CD8-positive, alpha-beta memory T cell (primary cell): ENCODE results near the gene VPS13D. TPM values are rescaled to one million over a fixed set of nuclear protein-coding genes. Genes with fewer than 3 reads are reported as not detected.

Source experiments
- CTCF ChIA-PET: fragments of 350-600 bp; sonication (Branson Sonifier 250); formaldehyde crosslinking; loops from one replicate; lab custom pipeline; 2021; ENCODE audit warnings: antibody characterized with exemption; lab: Charles Lee
- POLR2A ChIA-PET: fragments of 350-600 bp; sonication (Branson Sonifier 250); formaldehyde crosslinking; loops from one replicate; lab custom pipeline; 2021; ENCODE audit warnings: antibody characterized with exemption; lab: Charles Lee
- DNase-seq, 5 donors: peaks; one replicate each; pipeline versions ENCODE4 v3.0.0 to v3.0.0-alpha.2; 2020 to 2022; ENCODE audit warnings: mixed read lengths in 1 of 5
- H3K27ac ChIP-seq: one replicate; pipeline ENCODE4 v1.7.0; 2013; ENCODE audit warnings: low read depth, mild to moderate bottlenecking, low read length, moderate library complexity
- H3K27me3 ChIP-seq: 2 replicates; pipeline ENCODE4 v1.7.0; 2013; ENCODE audit warnings: low read length, mild to moderate bottlenecking; ENCODE audit not compliant: insufficient read depth, poor library complexity, severe bottlenecking
- H3K36me3 ChIP-seq: 2 replicates; pipeline ENCODE4 v1.7.0; 2013; ENCODE audit warnings: mild to moderate bottlenecking, low read length, moderate library complexity; ENCODE audit not compliant: insufficient read depth
- H3K4me1 ChIP-seq: 2 replicates; pipeline ENCODE4 v1.7.0; 2013; ENCODE audit warnings: mild to moderate bottlenecking, low read length, moderate library complexity; ENCODE audit not compliant: insufficient read depth
- H3K4me3 ChIP-seq: 2 replicates; pipeline ENCODE4 v1.7.0; 2013; ENCODE audit warnings: mild to moderate bottlenecking, low read length
- H3K9me3 ChIP-seq: 2 replicates; pipeline ENCODE4 v1.7.0; 2013; ENCODE audit warnings: mild to moderate bottlenecking, low read length
- H3K27ac Mint-ChIP-seq, 8 donors: one replicate each; pipeline ENCODE4 v1.8.0; 2020 to 2021; ENCODE audit warnings: mixed read lengths in 8 of 8, mild to moderate bottlenecking in 6 of 8, inconsistent platforms in 3 of 8, moderate library complexity in 3 of 8
- H3K27me3 Mint-ChIP-seq, 2 donors: one replicate each; pipeline ENCODE4 v1.8.0; 2020 to 2021; ENCODE audit warnings: mixed read lengths in 2 of 2, mild to moderate bottlenecking in 1 of 2, moderate library complexity in 1 of 2
- H3K36me3 Mint-ChIP-seq, 3 donors: one replicate each; pipeline ENCODE4 v1.8.0; 2020 to 2021; ENCODE audit warnings: mixed read lengths in 3 of 3, inconsistent platforms in 1 of 3, mild to moderate bottlenecking in 1 of 3
- H3K4me1 Mint-ChIP-seq, 3 donors: one replicate each; pipeline ENCODE4 v1.8.0; 2020 to 2021; ENCODE audit warnings: mixed read lengths in 3 of 3, inconsistent platforms in 1 of 3, mild to moderate bottlenecking in 1 of 3
- H3K4me3 Mint-ChIP-seq, 7 donors: one replicate each; pipeline ENCODE4 v1.8.0; 2020 to 2021; ENCODE audit warnings: mixed read lengths in 7 of 7, mild to moderate bottlenecking in 6 of 7, moderate library complexity in 4 of 7, inconsistent platforms in 2 of 7
- H3K9me3 Mint-ChIP-seq, 5 donors: one replicate each; pipeline ENCODE4 v1.8.0; 2020 to 2022; ENCODE audit warnings: mixed read lengths in 5 of 5, mild to moderate bottlenecking in 3 of 5, moderate library complexity in 2 of 5, inconsistent platforms in 1 of 5
- polyA plus RNA-seq: library from polyadenylated mRNA; unstranded; fragments of 300-500 nt; fragmentation: Illumina TruSeq; gene quantifications from one replicate; pipeline ENCODE4 v1.2.3, GENCODE V29; 2021
- total RNA-seq, 2 experiments: library from RNA; stranded (reverse); gene quantifications; one replicate each; pipeline ENCODE4 v1.2.3, GENCODE V29; 2021

VPS13D gene
- total and polyA plus RNA-seq, 3 experiments from 2014 or later, result 9.7 to 28.5 (median 24.1) TPM

- no peaks in the 10 kb centered on the region for H3K9me3 ChIP-seq
- H3K27me3 ChIP-seq, result no peaks in the 10 kb centered on the region
- no peak overlapping the region for H3K27ac Mint-ChIP-seq
- H3K4me1 Mint-ChIP-seq, result peaks cover 4 to 9% (median 5%) of the 10 kb centered on the region in 3 donors
- no peaks in the 10 kb centered on the region for H3K27me3 Mint-ChIP-seq
- H3K36me3 Mint-ChIP-seq, result peaks cover 3 to 85% (median 16%) of the 10 kb centered on the region in 3 donors
- no peak overlapping the region for H3K27ac ChIP-seq
- no peak overlapping the region for H3K4me3 ChIP-seq
- CTCF ChIA-PET, result no interaction called here
- DNase-seq, result no peak
- H3K4me3 Mint-ChIP-seq, result no peak overlapping the region
- peaks cover 19% of the 10 kb centered on the region for H3K36me3 ChIP-seq
- POLR2A ChIA-PET, result no interaction called here
- H3K9me3 Mint-ChIP-seq, result no peaks in the 10 kb centered on the region
- no peaks in the 10 kb centered on the region for H3K4me1 ChIP-seq
Measured at GRCh38 chr1:12296016-12296415, 66.2 kb downstream of the VPS13D start.

GRCh38 chr1:12296623-12297022 is 66.8 kb downstream of the VPS13D start:
- no peak for DNase-seq
- no peaks in the 10 kb centered on the region for H3K4me1 ChIP-seq
- H3K36me3 ChIP-seq, result peaks cover 19% of the 10 kb centered on the region
- CTCF ChIA-PET, result interaction anchor here (1.1 kb wide), 1 partner anchor 16 kb away, joined by 5 read pairs; no protein-coding TSS in a partner anchor
- no peak overlapping the region for H3K4me3 ChIP-seq
- no peaks in the 10 kb centered on the region for H3K27me3 ChIP-seq
- Mint-ChIP-seq H3K27me3 (no peaks in the 10 kb centered on the region), H3K36me3 (peaks cover 3 to 85% (median 14%) of the 10 kb centered on the region in 3 donors), H3K27ac (peak overlapping the region in 3 of 8 donors; percentile 10 to 34 (median 12)), H3K4me1 (peaks cover 4 to 9% (median 8%) of the 10 kb centered on the region in 3 donors), H3K4me3 (no peak overlapping the region), H3K9me3 (no peaks in the 10 kb centered on the region)
- no peak overlapping the region for H3K27ac ChIP-seq
- POLR2A ChIA-PET, result no interaction called here
- no peaks in the 10 kb centered on the region for H3K9me3 ChIP-seq

DNA sequence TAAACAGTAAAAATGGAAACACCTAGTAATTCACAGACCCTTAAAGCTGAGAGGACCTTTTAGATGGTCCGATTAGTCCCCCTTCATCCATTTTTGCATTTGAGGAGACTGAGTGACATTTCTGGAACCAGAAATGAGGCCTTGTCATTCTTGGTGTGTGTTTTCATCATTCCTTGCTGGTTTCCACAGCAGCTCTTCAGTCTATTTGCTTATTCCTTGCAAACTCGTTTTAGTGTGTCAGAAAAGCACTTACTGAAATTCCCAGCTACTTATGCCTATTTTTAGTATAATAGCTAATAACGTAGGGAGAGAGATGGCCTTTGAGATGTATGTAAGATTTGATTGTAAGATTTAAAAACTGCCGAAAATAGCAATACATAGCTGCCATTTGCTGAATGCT is 70.9 kb downstream of the VPS13D start:
- Histone ChIP-seq H3K27ac (no peak overlapping the region), H3K9me3 (no peaks in the 10 kb centered on the region), H3K4me1 (no peaks in the 10 kb centered on the region), H3K36me3 (peaks cover 20% of the 10 kb centered on the region), H3K4me3 (no peak overlapping the region), H3K27me3 (no peaks in the 10 kb centered on the region)
- H3K36me3 Mint-ChIP-seq, result peaks cover 0 to 92% (median 20%) of the 10 kb centered on the region in 3 donors
- ChIA-PET CTCF (interaction anchor here (1.0 to 1.3 kb wide), 3 partner anchors 10 to 358 kb away, joined by 3 to 5 read pairs (median 3); no protein-coding TSS in a partner anchor), POLR2A (no interaction called here)
- no peak overlapping the region for H3K27ac Mint-ChIP-seq
- no peak for DNase-seq
- H3K27me3 Mint-ChIP-seq, result no peaks in the 10 kb centered on the region
- peaks cover 8 to 17% (median 15%) of the 10 kb centered on the region in 3 donors for H3K4me1 Mint-ChIP-seq
- H3K9me3 Mint-ChIP-seq, result no peaks in the 10 kb centered on the region
- H3K4me3 Mint-ChIP-seq, result no peak overlapping the region

- POLR2A ChIA-PET, result no interaction called here
- Histone ChIP-seq H3K27me3 (no peaks in the 10 kb centered on the region), H3K27ac (no peak overlapping the region), H3K9me3 (no peaks in the 10 kb centered on the region), H3K4me3 (no peak overlapping the region), H3K36me3 (peaks cover 26% of the 10 kb centered on the region), H3K4me1 (no peaks in the 10 kb centered on the region)
- no peak overlapping the region for H3K4me3 Mint-ChIP-seq
- H3K9me3 Mint-ChIP-seq, result no peaks in the 10 kb centered on the region
- CTCF ChIA-PET, result interaction anchor here (1.0 kb wide), 1 partner anchor 9 kb away, joined by 3 read pairs; no protein-coding TSS in a partner anchor
- no peak for DNase-seq
- peaks cover 0 to 91% (median 23%) of the 10 kb centered on the region in 3 donors for H3K36me3 Mint-ChIP-seq
- peak overlapping the region in 2 of 8 donors; percentile 20 to 49 for H3K27ac Mint-ChIP-seq
- no peaks in the 10 kb centered on the region for H3K27me3 Mint-ChIP-seq
- H3K4me1 Mint-ChIP-seq, result peaks cover 5 to 15% (median 13%) of the 10 kb centered on the region in 3 donors
Measured at GRCh38 chr1:12301518-12302237, 71.8 kb downstream of the VPS13D start.

DNA sequence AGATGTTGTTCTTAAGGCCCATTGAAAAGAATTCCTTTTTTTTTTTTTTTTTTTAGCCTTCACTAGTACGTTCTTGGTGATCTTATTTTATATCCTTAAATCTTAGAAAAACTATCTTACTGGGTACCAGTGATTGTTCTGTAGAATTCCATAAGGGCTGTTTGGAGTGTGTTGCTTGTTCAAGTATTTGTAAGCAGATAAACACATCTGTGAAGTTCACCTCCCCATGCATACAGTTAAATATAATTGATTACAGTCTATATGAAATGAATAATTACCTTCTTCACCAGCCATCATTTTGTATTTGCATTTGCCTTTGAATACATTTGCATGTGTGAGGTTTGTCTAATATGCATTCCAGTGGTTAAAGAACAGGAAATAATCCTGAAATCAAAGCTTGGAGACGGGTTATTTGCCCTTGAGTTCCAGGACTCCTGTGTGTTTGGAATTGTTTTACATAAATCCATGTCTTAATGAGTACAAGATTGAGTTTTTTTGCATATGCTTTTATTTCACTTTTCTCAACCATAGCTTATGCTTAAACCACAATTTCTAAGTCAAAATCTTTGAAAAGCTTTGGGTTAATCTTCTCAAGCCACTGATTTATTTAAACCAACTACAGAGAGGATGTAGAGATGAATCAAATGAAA is 73.1 kb downstream of the VPS13D start:
- H3K4me3 Mint-ChIP-seq, result no peak overlapping the region
- POLR2A ChIA-PET, result no interaction called here

GRCh38 chr1:12305377-12305776 is 75.5 kb downstream of the VPS13D start:
- no peak for DNase-seq
- peaks cover 11 to 92% (median 34%) of the 10 kb centered on the region in 3 donors for H3K36me3 Mint-ChIP-seq
- peaks cover 46% of the 10 kb centered on the region for H3K36me3 ChIP-seq

More for the DNA sequence above, 73.1 kb downstream of the VPS13D start:
- Mint-ChIP-seq H3K27me3 (no peaks in the 10 kb centered on the region), H3K36me3 (peaks cover 7 to 92% (median 24%) of the 10 kb centered on the region in 3 donors), H3K4me1 (peaks cover 5 to 10% (median 8%) of the 10 kb centered on the region in 3 donors), H3K27ac (peak overlapping the region in 2 of 8 donors; percentile 12 to 46), H3K9me3 (no peaks in the 10 kb centered on the region)
- peaks cover 28% of the 10 kb centered on the region for H3K36me3 ChIP-seq
- H3K4me1 ChIP-seq, result no peaks in the 10 kb centered on the region
- no peaks in the 10 kb centered on the region for H3K9me3 ChIP-seq
- H3K27me3 ChIP-seq, result no peaks in the 10 kb centered on the region
- no peak overlapping the region for H3K27ac ChIP-seq
- DNase-seq, result no peak
- no peak overlapping the region for H3K4me3 ChIP-seq
- CTCF ChIA-PET, result no interaction called here

GRCh38 chr1:12309783-12310742 is 80.2 kb downstream of the VPS13D start:
- Mint-ChIP-seq H3K9me3 (no peaks in the 10 kb centered on the region), H3K4me1 (no peaks in the 10 kb centered on the region), H3K4me3 (no peak overlapping the region), H3K36me3 (peaks cover 18 to 88% (median 42%) of the 10 kb centered on the region in 3 donors), H3K27me3 (no peaks in the 10 kb centered on the region), H3K27ac (peak overlapping the region in 3 of 8 donors; percentile 18 to 47 (median 33))
- Histone ChIP-seq H3K27ac (no peak overlapping the region), H3K36me3 (peaks cover 63% of the 10 kb centered on the region), H3K9me3 (no peaks in the 10 kb centered on the region), H3K4me3 (no peak overlapping the region), H3K4me1 (no peaks in the 10 kb centered on the region), H3K27me3 (no peaks in the 10 kb centered on the region)
- ChIA-PET CTCF (interaction anchor here (1.6 kb wide), 1 partner anchor 9 kb away, joined by 3 read pairs; no protein-coding TSS in a partner anchor), POLR2A (no interaction called here)
- no peak for DNase-seq

More at GRCh38 chr1:12305377-12305776, 75.5 kb downstream of the VPS13D start:
- peaks cover 4 to 10% (median 8%) of the 10 kb centered on the region in 3 donors for H3K4me1 Mint-ChIP-seq
- ChIA-PET CTCF (no interaction called here), POLR2A (no interaction called here)
- Histone ChIP-seq H3K4me1 (no peaks in the 10 kb centered on the region), H3K27ac (no peak overlapping the region), H3K9me3 (no peaks in the 10 kb centered on the region), H3K4me3 (no peak overlapping the region), H3K27me3 (no peaks in the 10 kb centered on the region)
- peak overlapping the region in 1 of 8 donors; percentile 43 for H3K27ac Mint-ChIP-seq
- no peaks in the 10 kb centered on the region for H3K9me3 Mint-ChIP-seq
- H3K4me3 Mint-ChIP-seq, result no peak overlapping the region
- H3K27me3 Mint-ChIP-seq, result no peaks in the 10 kb centered on the region
